ENCODE results near the gene GABRR3. TPM values are rescaled to one million over a fixed set of nuclear protein-coding genes. Genes with fewer than 3 reads are reported as not detected.

The GABRR3 gene
- polyA plus RNA-seq, 1 donor from 2014 or later, result not detected

DNA sequence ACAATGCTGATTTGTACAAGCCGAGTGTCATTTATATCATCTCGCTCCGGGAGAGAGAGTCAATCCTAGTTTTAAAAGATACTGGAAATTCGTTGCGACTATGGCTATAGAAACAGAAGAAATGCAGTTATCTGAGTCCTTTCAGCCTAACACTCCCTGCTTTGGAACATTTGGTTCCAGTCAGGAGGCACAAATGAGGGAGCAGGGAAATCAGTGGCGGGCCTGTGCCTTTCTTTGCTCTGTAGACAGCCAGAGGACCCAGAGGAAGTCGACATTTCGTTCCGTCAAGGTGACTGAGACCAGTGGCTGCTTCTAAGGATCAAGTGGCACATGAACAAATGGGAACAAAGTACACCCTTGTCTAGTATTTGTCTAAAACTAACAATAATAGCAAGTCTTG, 62.1 kb downstream of the GABRR3 start:
- Histone ChIP-seq H3K36me3 (ENCODE audit: insufficient read depth, low read length) (no peaks in the 10 kb centered on the region), H3K9me3 (ENCODE audit: low read length) (no peaks in the 10 kb centered on the region), H3F3A (ENCODE audit: insufficient read depth, low read length, poor library complexity, severe bottlenecking) (no peaks in the 10 kb centered on the region), H2AFZ (ENCODE audit: low read depth, low read length) (no peak overlapping the region), H3K4me2 (ENCODE audit: low read length) (no peak overlapping the region), H3K79me2 (replicated peaks; ENCODE audit: insufficient read depth, low read length) (no peaks in the 10 kb centered on the region), H3K9me2 (ENCODE audit: insufficient read depth, low read length) (no peaks in the 10 kb centered on the region), H3K27me3 (ENCODE audit: insufficient read depth, low read depth, low read length) (no peaks in the 10 kb centered on the region), H3K4me3 (ENCODE audit: low read length) (no peak overlapping the region), H3K9ac (ENCODE audit: low read length) (no peak overlapping the region), H4K20me1 (ENCODE audit: insufficient read depth) (no peaks in the 10 kb centered on the region), H3K27ac (ENCODE audit: low read length) (no peak overlapping the region)
- TF ChIP-seq EZH2 (IDR thresholded peaks at IDR 0.05; ENCODE audit: borderline replicate concordance, insufficient read depth, low read length, poor library complexity, severe bottlenecking) (no peak), SMC3 (conservative IDR thresholded peaks at IDR 0.05; ENCODE audit: poor library complexity) (no peak)
- TF ChIP-seq, protein P1, sequence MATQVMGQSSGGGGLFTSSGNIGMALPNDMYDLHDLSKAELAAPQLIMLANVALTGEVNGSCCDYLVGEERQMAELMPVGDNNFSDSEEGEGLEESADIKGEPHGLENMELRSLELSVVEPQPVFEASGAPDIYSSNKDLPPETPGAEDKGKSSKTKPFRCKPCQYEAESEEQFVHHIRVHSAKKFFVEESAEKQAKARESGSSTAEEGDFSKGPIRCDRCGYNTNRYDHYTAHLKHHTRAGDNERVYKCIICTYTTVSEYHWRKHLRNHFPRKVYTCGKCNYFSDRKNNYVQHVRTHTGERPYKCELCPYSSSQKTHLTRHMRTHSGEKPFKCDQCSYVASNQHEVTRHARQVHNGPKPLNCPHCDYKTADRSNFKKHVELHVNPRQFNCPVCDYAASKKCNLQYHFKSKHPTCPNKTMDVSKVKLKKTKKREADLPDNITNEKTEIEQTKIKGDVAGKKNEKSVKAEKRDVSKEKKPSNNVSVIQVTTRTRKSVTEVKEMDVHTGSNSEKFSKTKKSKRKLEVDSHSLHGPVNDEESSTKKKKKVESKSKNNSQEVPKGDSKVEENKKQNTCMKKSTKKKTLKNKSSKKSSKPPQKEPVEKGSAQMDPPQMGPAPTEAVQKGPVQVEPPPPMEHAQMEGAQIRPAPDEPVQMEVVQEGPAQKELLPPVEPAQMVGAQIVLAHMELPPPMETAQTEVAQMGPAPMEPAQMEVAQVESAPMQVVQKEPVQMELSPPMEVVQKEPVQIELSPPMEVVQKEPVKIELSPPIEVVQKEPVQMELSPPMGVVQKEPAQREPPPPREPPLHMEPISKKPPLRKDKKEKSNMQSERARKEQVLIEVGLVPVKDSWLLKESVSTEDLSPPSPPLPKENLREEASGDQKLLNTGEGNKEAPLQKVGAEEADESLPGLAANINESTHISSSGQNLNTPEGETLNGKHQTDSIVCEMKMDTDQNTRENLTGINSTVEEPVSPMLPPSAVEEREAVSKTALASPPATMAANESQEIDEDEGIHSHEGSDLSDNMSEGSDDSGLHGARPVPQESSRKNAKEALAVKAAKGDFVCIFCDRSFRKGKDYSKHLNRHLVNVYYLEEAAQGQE (IDR thresholded peaks at IDR 0.05; ENCODE audit: borderline replicate concordance), result no peak

DNA sequence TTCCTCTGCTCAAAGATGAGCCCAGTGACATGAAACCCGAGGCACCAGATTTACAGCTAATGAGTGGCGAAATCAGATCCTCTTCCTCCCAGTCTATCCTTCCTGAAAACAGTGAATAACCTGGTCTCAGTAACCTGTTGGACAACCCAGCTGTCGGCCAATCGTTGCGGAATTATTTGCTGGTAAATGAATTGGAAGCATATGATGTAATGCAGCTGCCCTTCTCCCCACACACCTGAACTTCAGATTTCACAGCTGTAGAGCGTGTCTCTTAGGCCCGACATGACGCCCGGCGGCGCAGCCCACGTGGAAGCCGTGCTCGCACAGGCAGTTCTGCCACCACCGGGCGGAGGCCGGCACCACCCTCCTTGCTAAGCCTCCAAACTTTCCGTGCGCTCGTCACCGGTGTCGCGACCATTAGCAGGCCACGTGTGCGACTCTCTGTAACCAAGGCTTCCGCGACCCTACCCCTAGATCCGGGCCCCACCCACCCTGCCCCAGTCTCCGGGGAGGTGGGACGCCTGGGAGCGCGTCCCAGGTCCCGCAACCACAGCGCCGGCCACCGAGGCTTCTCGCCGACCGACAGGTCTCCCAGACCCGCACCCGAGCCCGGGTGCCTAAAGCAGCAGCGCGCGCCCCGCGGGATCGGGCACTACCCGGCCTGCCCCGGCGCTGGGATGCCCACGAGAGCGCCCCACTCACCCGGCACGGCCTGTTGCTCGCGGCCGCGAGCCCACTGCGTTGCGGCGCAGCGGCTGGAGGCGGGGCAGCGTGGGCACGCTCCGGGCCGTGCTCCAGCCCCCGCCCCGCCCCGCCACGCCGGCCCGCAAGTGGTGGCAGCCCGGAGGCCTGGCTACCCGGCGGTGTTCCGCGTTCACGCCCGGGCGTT, 63.2 kb downstream of the GABRR3 start, which contains the start of gene RIOX2:
RIOX2 (minus strand) TSS at position 753 of the 889 bp plus-strand sequence. CDS start 4,838 bp downstream, outside the sequence.
- H3K36me3 ChIP-seq (ENCODE audit: insufficient read depth, low read length), result no peaks in the 10 kb centered on the region
- H3K27ac ChIP-seq (ENCODE audit: low read length), result no peak within 1 kb of the TSS
- TF ChIP-seq MXI1 (conservative IDR thresholded peaks at IDR 0.05; ENCODE audit: poor library complexity, severe bottlenecking) (peak; percentile 40), EZH2 (IDR thresholded peaks at IDR 0.05; ENCODE audit: borderline replicate concordance, insufficient read depth, low read length, poor library complexity, severe bottlenecking) (no peak)
- H3K27me3 ChIP-seq (ENCODE audit: insufficient read depth, low read depth, low read length), result no peaks in the 10 kb centered on the region
- no peaks in the 10 kb centered on the region for H3F3A ChIP-seq (ENCODE audit: insufficient read depth, low read length, poor library complexity, severe bottlenecking)
- H2AFZ ChIP-seq (ENCODE audit: low read depth, low read length), result no peak within 1 kb of the TSS
- no peaks in the 10 kb centered on the region for H4K20me1 ChIP-seq (ENCODE audit: insufficient read depth)
- no peak within 1 kb of the TSS for H3K4me2 ChIP-seq (ENCODE audit: low read length)
- peak within 1 kb of the TSS; percentile 17 for H3K9ac ChIP-seq (ENCODE audit: low read length)
- H3K4me3 ChIP-seq (ENCODE audit: low read length), result peak within 1 kb of the TSS; percentile 65
- H3K79me2 ChIP-seq (replicated peaks; ENCODE audit: insufficient read depth, low read length), result no peaks in the 10 kb centered on the region
- no peaks in the 10 kb centered on the region for H3K9me3 ChIP-seq (ENCODE audit: low read length)
- no peaks in the 10 kb centered on the region for H3K9me2 ChIP-seq (ENCODE audit: insufficient read depth, low read length)

DNA sequence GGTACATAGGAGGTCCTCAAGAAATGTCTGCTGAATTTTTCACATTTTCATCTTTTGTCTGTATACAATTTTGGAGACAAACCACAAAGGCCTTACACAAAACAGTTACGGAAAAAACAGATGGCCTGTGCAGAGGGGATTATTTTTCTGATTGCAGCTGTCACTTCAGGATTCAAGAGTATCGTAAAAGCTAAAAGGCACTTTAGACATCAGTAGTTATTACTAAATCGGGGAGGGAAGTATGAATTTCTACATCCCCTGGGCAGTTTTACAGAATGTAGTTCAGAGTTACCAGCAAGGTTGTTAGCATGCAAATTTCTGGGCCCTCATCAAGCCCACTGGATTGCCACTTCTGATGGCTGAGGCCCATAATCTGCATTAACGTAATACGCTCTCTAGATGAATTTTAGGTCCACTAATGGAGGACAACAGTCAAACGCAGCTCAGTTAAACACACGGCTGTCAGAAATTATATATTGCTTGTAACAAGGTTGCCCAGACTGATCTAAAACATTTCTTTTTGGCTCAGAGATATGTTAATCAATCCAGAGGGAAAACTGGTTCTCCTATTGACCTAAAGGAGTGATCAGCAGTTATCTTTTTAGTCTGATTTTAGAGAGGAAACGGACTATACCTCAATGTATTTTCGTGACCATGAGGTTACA, 64.0 kb downstream of the GABRR3 start:
- Histone ChIP-seq H3K36me3 (ENCODE audit: insufficient read depth, low read length) (no peaks in the 10 kb centered on the region), H3K4me2 (ENCODE audit: low read length) (no peak overlapping the region), H3K79me2 (replicated peaks; ENCODE audit: insufficient read depth, low read length) (no peaks in the 10 kb centered on the region), H3K27me3 (ENCODE audit: insufficient read depth, low read depth, low read length) (no peaks in the 10 kb centered on the region), H3K9ac (ENCODE audit: low read length) (no peak overlapping the region), H2AFZ (ENCODE audit: low read depth, low read length) (no peak overlapping the region), H3K27ac (ENCODE audit: low read length) (no peak overlapping the region), H4K20me1 (ENCODE audit: insufficient read depth) (no peaks in the 10 kb centered on the region), H3K4me3 (ENCODE audit: low read length) (peak overlapping the region; percentile 65), H3F3A (ENCODE audit: insufficient read depth, low read length, poor library complexity, severe bottlenecking) (no peaks in the 10 kb centered on the region), H3K9me3 (ENCODE audit: low read length) (no peaks in the 10 kb centered on the region), H3K9me2 (ENCODE audit: insufficient read depth, low read length) (no peaks in the 10 kb centered on the region)
- TF ChIP-seq RAD21 (conservative IDR thresholded peaks at IDR 0.05) (no peak), EZH2 (IDR thresholded peaks at IDR 0.05; ENCODE audit: borderline replicate concordance, insufficient read depth, low read length, poor library complexity, severe bottlenecking) (no peak), MXI1 (conservative IDR thresholded peaks at IDR 0.05; ENCODE audit: poor library complexity, severe bottlenecking) (no peak), POLR2AphosphoS5 (IDR thresholded peaks at IDR 0.05) (no peak), TAF1 (IDR thresholded peaks at IDR 0.05; ENCODE audit: low read depth) (no peak), EP300 (conservative IDR thresholded peaks at IDR 0.05; ENCODE audit: poor library complexity, severe bottlenecking) (no peak), SMC3 (conservative IDR thresholded peaks at IDR 0.05; ENCODE audit: poor library complexity) (no peak)
- TF ChIP-seq, protein P1 (IDR thresholded peaks at IDR 0.05; ENCODE audit: borderline replicate concordance), result no peak
- TF ChIP-seq, protein P2, sequence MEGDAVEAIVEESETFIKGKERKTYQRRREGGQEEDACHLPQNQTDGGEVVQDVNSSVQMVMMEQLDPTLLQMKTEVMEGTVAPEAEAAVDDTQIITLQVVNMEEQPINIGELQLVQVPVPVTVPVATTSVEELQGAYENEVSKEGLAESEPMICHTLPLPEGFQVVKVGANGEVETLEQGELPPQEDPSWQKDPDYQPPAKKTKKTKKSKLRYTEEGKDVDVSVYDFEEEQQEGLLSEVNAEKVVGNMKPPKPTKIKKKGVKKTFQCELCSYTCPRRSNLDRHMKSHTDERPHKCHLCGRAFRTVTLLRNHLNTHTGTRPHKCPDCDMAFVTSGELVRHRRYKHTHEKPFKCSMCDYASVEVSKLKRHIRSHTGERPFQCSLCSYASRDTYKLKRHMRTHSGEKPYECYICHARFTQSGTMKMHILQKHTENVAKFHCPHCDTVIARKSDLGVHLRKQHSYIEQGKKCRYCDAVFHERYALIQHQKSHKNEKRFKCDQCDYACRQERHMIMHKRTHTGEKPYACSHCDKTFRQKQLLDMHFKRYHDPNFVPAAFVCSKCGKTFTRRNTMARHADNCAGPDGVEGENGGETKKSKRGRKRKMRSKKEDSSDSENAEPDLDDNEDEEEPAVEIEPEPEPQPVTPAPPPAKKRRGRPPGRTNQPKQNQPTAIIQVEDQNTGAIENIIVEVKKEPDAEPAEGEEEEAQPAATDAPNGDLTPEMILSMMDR (IDR thresholded peaks at IDR 0.05; ENCODE audit: poor library complexity, severe bottlenecking), result no peak

Data from neural cell (in vitro differentiated cells).